Activated CD8-positive, alpha-beta T cell treated with anti-CD3 and anti-CD28 coated beads, Interleukin-2, amount 10 ng/mL, durations not matched to agents 7 days and 5 days (primary cell): ENCODE measurements around the gene POMT1. TPM values are rescaled to one million over a fixed set of nuclear protein-coding genes. Genes with fewer than 3 reads are reported as not detected.
"Not testable (repeated sequence)": the region's sequence is repeated elsewhere in the genome, so short reads cannot be mapped to it uniquely, and the experiment has no call there.

Experiments
- ATAC-seq: fragments of 150-1000 bp; cut with Tn5 transposase; one replicate; pipeline ENCODE4 v1.10.0; 2021; ENCODE audit warnings: moderate library complexity
- CTCF ChIA-PET: fragments of 350-600 bp; sonication (Branson Sonifier 250); formaldehyde crosslinking; loops from one replicate; lab custom pipeline; 2021; ENCODE audit warnings: antibody characterized with exemption; lab: Charles Lee
- POLR2A ChIA-PET: fragments of 350-600 bp; sonication (Branson Sonifier 250); formaldehyde crosslinking; loops from one replicate; lab custom pipeline; 2021; ENCODE audit warnings: antibody characterized with exemption; lab: Charles Lee
- DNase-seq: peaks from one replicate; pipeline ENCODE4 v3.0.0-alpha.2; 2020
- H3K27ac Mint-ChIP-seq: one replicate; pipeline ENCODE4 v1.8.0; 2021; ENCODE audit warnings: mild to moderate bottlenecking, mixed read lengths
- H3K27me3 Mint-ChIP-seq: one replicate; pipeline ENCODE4 v1.8.0; 2021; ENCODE audit warnings: low read depth, mixed read lengths
- H3K36me3 Mint-ChIP-seq: one replicate; pipeline ENCODE4 v1.8.0; 2021; ENCODE audit warnings: low read depth, mixed read lengths
- H3K4me1 Mint-ChIP-seq: one replicate; pipeline ENCODE4 v1.8.0; 2021; ENCODE audit warnings: low read depth, mixed read lengths
- H3K4me3 Mint-ChIP-seq: one replicate; pipeline ENCODE4 v1.8.0; 2021; ENCODE audit warnings: mild to moderate bottlenecking, mixed read lengths
- H3K9me3 Mint-ChIP-seq: one replicate; pipeline ENCODE4 v1.8.0; 2022; ENCODE audit warnings: mixed read lengths; ENCODE audit not compliant: insufficient read depth
- total RNA-seq, 2 experiments: library from RNA; stranded (reverse); gene quantifications; one replicate each; pipeline ENCODE4 v1.2.3, GENCODE V29; 2021

Gene POMT1
- total RNA-seq, 2 experiments from 2014 or later: 34.4 to 39.2 TPM

DNA sequence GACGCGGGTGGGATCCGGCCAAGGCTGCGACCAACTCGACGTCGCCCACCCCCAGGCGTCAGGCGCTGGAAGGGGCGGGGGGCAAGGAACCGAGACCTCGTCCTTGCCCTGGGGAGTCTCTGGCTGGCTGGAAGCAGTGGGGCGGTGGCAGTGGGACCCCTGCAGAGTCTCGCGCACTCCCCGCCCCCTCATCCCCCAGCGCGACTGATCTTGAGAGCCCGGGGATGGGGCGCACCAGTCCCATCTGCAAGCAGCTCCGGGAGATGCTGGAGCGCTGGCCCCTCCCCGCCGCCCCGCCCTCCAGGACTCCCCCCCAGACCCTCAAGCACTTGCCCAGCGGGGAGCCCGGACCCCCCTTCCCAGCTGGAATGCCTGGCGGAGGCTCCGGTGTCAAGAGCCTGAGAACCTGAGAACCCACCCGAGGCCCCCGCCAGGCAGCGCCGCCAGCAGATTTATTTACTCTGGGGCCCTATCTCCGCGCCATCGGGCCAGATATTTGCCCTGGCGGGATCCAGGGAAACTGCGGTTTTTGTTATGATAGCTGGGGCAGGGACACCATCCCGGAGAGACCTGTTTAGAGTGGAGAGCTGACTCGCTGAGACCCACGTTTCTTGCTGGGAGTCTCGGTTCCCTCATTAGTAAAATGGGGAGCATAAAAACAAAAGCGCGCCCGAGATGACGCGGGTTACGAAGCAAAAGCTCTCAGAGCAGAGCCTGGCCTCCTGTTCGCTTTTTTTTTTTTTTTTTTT lies 43.8 kb downstream of the POMT1 start:
- H3K4me3 Mint-ChIP-seq: peak overlapping the region; percentile 62
- H3K27me3 Mint-ChIP-seq: peaks cover 62% of the 10 kb centered on the region
- H3K4me1 Mint-ChIP-seq: peaks cover 6% of the 10 kb centered on the region
- H3K27ac Mint-ChIP-seq: no peak overlapping the region
- ATAC-seq (peak; percentile 27), DNase-seq (no peak)
- POLR2A ChIA-PET: interaction anchor here (1.1 kb wide), 1 partner anchor 32 kb away, joined by 3 read pairs; no protein-coding TSS in a partner anchor
- CTCF ChIA-PET: no interaction called here
- H3K36me3 Mint-ChIP-seq: peaks cover 22% of the 10 kb centered on the region
- peaks cover 22% of the 10 kb centered on the region for H3K9me3 Mint-ChIP-seq

DNA sequence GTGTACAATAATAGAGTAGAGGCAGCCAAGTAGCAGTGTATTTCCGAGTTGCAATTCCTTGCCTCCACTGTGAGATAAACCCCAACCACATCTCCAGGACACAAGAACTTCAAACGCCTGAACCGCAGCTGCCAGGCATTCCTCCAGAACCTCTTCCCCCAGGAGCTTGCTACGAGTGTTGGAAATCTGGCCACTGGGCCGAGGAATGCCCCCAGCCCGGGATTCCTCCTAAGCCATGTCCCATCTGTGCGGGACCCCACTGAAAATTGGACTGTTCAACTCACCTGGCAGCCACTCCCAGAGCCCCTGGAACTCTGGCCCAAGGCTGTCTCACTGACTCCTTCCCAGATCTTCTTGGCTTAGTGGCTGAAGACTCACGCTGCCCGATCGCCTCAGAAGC lies 46.5 kb downstream of the POMT1 start:
- ATAC-seq, H3K4me1 Mint-ChIP-seq, CTCF ChIA-PET, H3K9me3 Mint-ChIP-seq, POLR2A ChIA-PET, H3K27ac Mint-ChIP-seq, H3K4me3 Mint-ChIP-seq, DNase-seq: not testable (repeated sequence)
- peaks cover 73% of the 10 kb centered on the region for H3K27me3 Mint-ChIP-seq
- peaks cover 11% of the 10 kb centered on the region for H3K36me3 Mint-ChIP-seq

DNA sequence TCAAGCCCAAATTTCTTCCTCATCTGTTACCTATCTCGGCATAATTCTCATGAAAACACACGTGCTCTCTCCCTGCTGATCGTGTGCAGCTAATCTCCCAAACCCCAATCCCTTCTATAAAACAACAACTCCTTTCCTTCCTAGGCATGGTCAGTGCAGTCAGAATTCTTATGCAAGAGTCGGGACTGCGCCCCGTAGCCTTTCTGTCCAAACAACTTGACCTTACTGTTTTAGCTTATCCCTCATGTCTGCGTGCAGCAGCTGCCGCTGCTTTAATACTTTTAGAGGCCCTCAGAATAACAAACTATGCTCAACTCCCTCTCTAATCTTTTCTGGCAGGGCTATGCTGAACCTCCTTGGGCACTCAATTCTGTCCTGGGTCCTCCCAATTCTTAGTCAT lies 47.7 kb downstream of the POMT1 start:
- H3K4me1 Mint-ChIP-seq, H3K4me3 Mint-ChIP-seq, H3K36me3 Mint-ChIP-seq, H3K9me3 Mint-ChIP-seq, H3K27ac Mint-ChIP-seq, ATAC-seq, POLR2A ChIA-PET, DNase-seq: not testable (repeated sequence)
- peaks cover 70% of the 10 kb centered on the region for H3K27me3 Mint-ChIP-seq
- CTCF ChIA-PET: interaction anchor here (0.6 kb wide), 1 partner anchor 1940 kb away, joined by 3 read pairs; no protein-coding TSS in a partner anchor

DNA sequence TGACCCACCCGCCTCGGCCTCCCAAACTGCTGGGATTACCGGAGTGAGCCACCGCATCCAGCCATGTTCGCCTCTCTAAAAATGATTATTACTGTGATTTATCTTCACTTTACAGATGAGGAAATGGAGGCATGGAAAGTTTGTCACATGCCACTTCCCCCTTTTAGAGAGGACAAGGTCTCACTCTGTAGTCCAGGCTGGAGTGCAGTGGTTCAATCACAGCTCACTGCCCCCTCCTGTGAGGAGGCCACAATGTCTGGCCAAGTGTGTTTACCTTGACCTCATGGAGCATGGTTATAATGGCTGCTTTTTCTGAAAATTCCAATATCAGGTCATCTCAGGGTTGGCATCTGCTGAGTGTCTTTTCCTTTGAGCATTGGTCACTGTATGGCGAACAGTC lies 49.3 kb downstream of the POMT1 start:
- Mint-ChIP-seq H3K27ac (no peak overlapping the region), H3K9me3 (peaks cover 3% of the 10 kb centered on the region), H3K4me1 (peaks cover 8% of the 10 kb centered on the region), H3K4me3 (no peak overlapping the region), H3K36me3 (peaks cover 5% of the 10 kb centered on the region), H3K27me3 (peaks cover 68% of the 10 kb centered on the region)
- CTCF ChIA-PET: no interaction called here
- POLR2A ChIA-PET: interaction anchor here (0.6 kb wide), 1 partner anchor 21 kb away, joined by 3 read pairs; no protein-coding TSS in a partner anchor
- ATAC-seq: no peak
- no peak for DNase-seq

DNA sequence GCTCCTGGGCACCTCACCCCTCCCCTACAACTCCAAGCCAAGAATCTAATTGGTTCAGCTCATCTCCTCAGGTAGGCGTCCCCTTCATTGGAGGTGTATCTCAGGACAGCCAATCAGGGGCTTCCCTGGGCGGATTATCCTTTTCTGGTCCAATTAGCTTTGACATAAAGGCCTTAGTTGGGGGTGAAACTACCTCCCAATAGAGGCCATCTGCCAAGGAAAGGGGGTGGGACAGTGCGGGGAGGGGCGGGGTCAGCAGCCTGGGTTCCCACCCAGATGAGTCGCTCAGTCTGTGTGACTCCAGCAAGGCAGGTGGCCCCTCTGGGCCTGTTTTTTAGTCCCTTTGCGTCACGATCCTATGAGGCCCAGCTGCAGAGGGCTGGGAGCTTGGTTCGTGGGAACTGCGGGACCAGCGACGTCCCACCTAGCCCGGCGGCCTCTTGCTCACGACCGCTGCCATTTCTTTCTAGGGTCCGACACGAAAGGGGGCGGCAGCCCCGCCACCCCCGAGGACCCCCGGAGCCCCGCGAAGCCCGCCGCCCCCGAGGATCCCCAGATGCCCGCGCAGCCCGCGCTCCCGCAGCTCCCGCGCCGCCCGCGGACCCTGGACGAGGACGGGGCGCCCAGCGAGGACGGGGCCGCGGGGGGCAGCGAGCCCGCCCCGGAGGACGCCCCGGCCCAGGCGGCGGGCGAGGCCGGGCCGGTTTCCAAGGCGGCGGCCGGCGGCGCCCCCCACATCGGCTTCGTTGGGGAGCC lies 51.5 kb downstream of the POMT1 start:
- ChIA-PET POLR2A (interaction anchor here (1.1 kb wide), 1 partner anchor 356 kb away, joined by 3 read pairs; no protein-coding TSS in a partner anchor), CTCF (no interaction called here)
- H3K9me3 Mint-ChIP-seq: no peaks in the 10 kb centered on the region
- DNase-seq (no peak), ATAC-seq (peak; percentile 17)
- peaks cover 4% of the 10 kb centered on the region for H3K4me1 Mint-ChIP-seq
- peaks cover 2% of the 10 kb centered on the region for H3K36me3 Mint-ChIP-seq
- no peak overlapping the region for H3K4me3 Mint-ChIP-seq
- H3K27ac Mint-ChIP-seq: no peak overlapping the region
- peaks cover 46% of the 10 kb centered on the region for H3K27me3 Mint-ChIP-seq

DNA sequence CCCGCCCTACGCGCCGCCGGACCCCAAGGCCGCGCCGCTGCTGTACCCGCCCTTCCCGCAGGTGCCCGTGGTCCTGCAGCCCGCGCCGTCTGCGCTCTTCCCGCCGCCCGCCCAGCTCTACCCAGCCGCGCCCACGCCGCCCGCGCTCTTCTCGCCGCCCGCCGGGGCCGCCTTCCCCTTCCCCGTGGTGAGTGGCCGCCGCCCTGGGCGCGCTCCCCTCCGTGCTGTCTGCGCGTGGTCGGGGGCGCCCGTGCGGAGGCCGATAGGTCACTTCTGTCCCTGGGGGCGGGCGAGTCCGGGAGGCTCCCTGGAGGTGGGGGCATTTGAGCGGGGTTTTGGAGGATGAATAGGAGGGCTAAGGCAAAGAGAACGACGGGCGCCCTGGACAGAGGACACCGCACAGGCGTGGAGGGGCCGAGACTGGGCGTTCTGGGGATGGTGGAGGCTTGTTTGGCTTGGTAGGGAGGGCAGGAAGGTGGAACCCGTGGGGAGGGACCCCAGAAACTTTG lies 52.2 kb downstream of the POMT1 start:
- H3K27me3 Mint-ChIP-seq: peaks cover 40% of the 10 kb centered on the region
- H3K4me1 Mint-ChIP-seq: peaks cover 4% of the 10 kb centered on the region
- H3K4me3 Mint-ChIP-seq: no peak overlapping the region
- ChIA-PET POLR2A (no interaction called here), CTCF (no interaction called here)
- peaks cover 2% of the 10 kb centered on the region for H3K36me3 Mint-ChIP-seq
- no peaks in the 10 kb centered on the region for H3K9me3 Mint-ChIP-seq
- DNase-seq (no peak), ATAC-seq (peak; percentile 52)
- no peak overlapping the region for H3K27ac Mint-ChIP-seq

DNA sequence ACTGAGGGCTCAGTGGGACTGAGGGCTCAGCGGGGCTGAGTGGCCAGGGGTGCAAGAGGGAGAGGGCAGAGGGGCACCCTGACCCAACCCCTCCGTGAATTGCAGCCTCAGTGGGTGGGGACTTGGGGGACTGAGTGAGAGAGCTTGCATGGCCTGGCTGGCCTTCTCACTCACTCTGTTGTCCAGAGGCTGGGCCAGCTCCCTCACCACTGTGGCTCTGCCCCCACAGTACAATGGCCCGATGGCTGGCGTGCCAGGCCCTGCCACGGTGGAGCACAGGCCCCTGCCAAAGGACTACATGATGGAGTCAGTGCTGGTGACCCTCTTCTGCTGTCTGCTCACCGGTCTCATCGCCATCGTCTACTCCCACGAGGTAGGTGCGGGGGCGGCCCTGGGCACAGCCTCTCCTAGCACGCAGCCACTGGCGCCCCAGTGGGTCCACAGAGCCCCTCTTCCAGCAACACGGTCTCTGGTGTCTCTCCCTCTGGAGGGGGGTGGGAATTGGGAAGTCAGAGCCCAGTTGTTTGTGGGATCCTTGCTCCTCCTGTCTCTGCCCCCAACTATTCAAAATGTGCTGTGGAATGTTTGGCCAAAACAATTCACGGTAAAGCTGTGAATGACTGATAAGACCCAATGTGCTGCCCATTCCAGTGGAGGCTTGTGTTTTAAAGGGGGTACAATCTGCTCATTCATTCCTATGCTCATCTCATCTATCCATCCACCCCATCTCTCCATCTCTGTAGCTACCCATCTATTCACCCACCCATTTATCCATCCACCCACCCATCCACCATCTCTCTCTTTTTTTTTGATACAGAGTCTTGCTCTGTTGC lies 53.3 kb downstream of the POMT1 start:
- POLR2A ChIA-PET: no interaction called here
- Mint-ChIP-seq H3K27me3 (peaks cover 34% of the 10 kb centered on the region), H3K4me3 (no peak overlapping the region), H3K27ac (no peak overlapping the region), H3K36me3 (peaks cover 2% of the 10 kb centered on the region), H3K9me3 (no peaks in the 10 kb centered on the region), H3K4me1 (peaks cover 4% of the 10 kb centered on the region)
- ATAC-seq (peak; percentile 33), DNase-seq (no peak)
- CTCF ChIA-PET: no interaction called here

DNA sequence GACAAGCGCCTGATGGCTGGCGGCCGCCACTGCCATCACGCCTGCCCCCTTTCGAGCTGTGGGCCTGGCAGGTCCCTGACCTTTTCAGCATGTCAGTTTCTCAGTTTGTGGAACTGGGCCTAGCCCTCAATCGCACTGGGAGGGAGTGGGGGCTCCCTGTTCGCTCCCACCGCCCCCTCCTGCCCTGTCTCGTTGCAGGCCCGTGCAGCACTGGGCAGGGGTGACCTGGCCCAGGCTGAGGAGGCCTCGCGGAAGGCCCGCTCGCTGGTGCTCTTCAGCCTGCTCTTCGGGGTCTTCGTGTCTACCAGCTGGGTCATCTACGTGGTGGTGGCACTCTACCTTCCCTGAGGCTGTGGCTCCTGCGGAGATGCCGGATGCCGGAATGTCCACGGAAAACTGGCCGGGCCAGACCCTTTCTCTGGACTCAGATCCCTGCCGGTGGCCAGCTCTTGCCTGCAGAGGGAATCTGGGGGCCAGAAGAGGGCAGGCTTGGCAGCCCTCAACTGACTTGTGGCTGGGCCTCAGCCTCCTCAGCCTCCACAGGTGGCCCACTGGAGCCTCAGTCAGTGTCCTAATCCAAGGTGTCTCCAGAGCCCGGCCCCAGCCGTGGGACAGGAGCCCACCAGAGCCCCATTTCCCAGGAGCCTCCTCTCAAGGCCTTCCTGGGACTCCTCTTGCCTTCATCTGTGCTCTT lies 55.3 kb downstream of the POMT1 start:
- H3K27ac Mint-ChIP-seq: no peak overlapping the region
- peaks cover 4% of the 10 kb centered on the region for H3K9me3 Mint-ChIP-seq
- peaks cover 30% of the 10 kb centered on the region for H3K27me3 Mint-ChIP-seq
- CTCF ChIA-PET: interaction anchor here (0.5 to 3.6 kb wide), 2 partner anchors 89 to 208 kb away, joined by 3 to 17 read pairs; no protein-coding TSS in a partner anchor
- H3K4me1 Mint-ChIP-seq: peaks cover 4% of the 10 kb centered on the region
- no peak for DNase-seq
- H3K4me3 Mint-ChIP-seq: no peak overlapping the region
- peaks cover 2% of the 10 kb centered on the region for H3K36me3 Mint-ChIP-seq
- POLR2A ChIA-PET: interaction anchor here (1.1 kb wide), 1 partner anchor 16 kb away, joined by 3 read pairs; no protein-coding TSS in a partner anchor
- ATAC-seq: no peak

DNA sequence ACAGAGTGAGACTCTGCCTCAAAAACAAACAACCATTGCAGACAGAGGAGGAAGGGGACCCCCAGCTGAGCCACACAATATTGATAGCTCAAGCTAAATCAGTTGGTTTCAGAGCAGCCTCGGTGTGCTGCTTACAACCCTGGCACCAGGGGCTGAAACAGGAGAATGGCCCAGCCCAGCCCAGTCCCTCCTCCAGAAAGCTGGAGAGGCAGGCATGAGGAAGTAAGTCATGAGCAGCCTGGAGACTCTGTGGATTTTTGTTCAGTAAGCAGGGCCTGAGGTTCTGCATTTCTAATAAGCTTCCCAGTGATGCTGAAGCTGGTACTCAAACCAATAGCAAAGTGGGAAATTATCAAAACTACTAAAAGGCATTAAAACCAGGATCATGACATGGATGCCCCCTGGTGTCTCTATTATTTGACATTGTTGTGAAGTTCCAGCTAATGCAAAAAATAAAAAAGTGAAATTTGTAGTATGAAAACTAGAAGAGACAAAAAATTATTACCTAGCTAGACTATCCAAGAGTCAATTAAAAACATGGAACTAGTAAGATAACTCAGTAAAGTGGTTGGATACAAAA lies 56.8 kb downstream of the POMT1 start:
- Mint-ChIP-seq H3K4me1 (peaks cover 4% of the 10 kb centered on the region), H3K4me3 (no peak overlapping the region), H3K27me3 (peaks cover 19% of the 10 kb centered on the region), H3K27ac (no peak overlapping the region), H3K9me3 (peaks cover 4% of the 10 kb centered on the region), H3K36me3 (peaks cover 2% of the 10 kb centered on the region)
- CTCF ChIA-PET: interaction anchor here (1.2 to 3.6 kb wide), 3 partner anchors 185 to 209 kb away, joined by 3 to 17 read pairs (median 5); no protein-coding TSS in a partner anchor
- POLR2A ChIA-PET: interaction anchor here (0.6 kb wide), 1 partner anchor 612 kb away, joined by 3 read pairs; no protein-coding TSS in a partner anchor
- DNase-seq (no peak), ATAC-seq (no peak)

DNA sequence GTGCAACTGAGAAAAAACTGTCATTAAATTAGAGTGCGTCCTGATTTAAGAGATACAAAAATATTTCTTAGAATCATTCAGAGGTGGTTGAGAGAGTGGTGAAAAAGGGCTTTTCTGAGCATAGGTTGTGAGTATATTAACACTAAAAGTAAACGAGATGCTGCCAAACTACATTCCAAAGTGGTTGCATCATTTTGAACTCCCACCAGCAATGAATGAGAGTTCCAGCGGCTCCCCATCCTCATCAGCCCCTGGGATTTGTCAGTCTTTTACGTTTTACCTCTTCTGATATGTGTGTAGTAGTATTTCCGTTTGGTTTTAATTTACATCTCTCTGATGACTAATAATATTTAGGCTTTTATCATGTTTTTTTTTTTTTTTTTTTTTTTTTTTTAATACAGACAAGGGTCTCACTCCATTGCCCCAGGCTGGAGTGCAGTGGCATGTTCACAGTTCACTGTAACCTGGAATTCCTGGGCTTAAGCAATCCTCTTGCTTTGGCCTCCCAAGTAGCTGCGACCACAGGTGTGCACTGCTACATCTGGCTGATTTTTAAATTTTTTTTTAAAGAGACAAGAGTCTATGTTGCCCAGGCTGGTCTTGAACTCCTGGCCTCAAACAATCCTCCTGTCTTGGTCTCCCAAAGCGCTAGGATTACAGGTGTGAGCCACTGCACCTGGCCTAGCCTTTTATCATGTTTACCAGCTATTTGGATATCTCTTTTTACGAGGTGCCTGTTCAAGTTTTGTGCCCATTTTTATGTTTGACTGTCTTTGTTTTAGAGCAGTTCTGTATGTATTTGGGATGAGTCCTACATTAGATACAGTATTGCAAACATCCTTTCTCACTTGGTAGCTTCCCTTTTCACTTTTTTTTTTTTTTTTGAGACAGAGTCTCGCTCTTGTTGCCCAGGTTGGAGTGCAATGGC lies 59.6 kb downstream of the POMT1 start:
- Mint-ChIP-seq H3K9me3 (peaks cover 4% of the 10 kb centered on the region), H3K4me3 (no peak overlapping the region), H3K36me3 (peaks cover 8% of the 10 kb centered on the region), H3K27ac (no peak overlapping the region), H3K4me1 (no peaks in the 10 kb centered on the region), H3K27me3 (peaks cover 3% of the 10 kb centered on the region)
- ATAC-seq (no peak), DNase-seq (no peak)
- CTCF ChIA-PET: no interaction called here
- POLR2A ChIA-PET: no interaction called here
